Neutrophil (primary cell): ENCODE data around the gene GPR33.
A peak's percentile ranks its signal among the peaks of the same experiment; 100 is the strongest.

Experiments
- H3K27ac ChIP-seq: fragments of 200-600 bp; sonication (generic); 2 replicates; pipeline ENCODE4 v1.5.1; 2016; ENCODE audit warnings: mild to moderate bottlenecking, moderate library complexity
- H3K27me3 ChIP-seq: fragments of 200-600 bp; sonication (generic); 2 replicates; pipeline ENCODE4 v1.6.0; 2016; ENCODE audit warnings: mild to moderate bottlenecking
- H3K36me3 ChIP-seq: fragments of 200-600 bp; sonication (generic); 2 replicates; pipeline ENCODE4 v1.5.1; 2017
- H3K4me1 ChIP-seq, 2 experiments: fragments of 200-600 bp in 1 of 2; sonication (generic) in 1 of 2; 1 replicate in 1 of 2; 2 replicates in 1 of 2; pipeline versions ENCODE4 v1.5.1 to v1.6.1; 2013 to 2016; ENCODE audit warnings: low read depth in 1 of 2, low read length in 1 of 2, mild to moderate bottlenecking in 1 of 2, moderate library complexity in 1 of 2; ENCODE audit not compliant: control insufficient read depth in 1 of 2, insufficient read depth in 1 of 2
- H3K4me3 ChIP-seq, 2 experiments: fragments of 200-600 bp in 1 of 2; sonication (generic) in 1 of 2; 1 replicate in 1 of 2; 2 replicates in 1 of 2; pipeline ENCODE4 v1.5.1; 2013 to 2016; ENCODE audit warnings: low read depth in 1 of 2, low read length in 1 of 2, mild to moderate bottlenecking in 1 of 2, moderate library complexity in 1 of 2
- H3K9me3 ChIP-seq: fragments of 200-600 bp; sonication (generic); 2 replicates; pipeline ENCODE4 v1.5.1; 2016
- TF ChIP-seq, protein P1 (sequence below): fragments of 200-600 bp; sonication (generic); IDR thresholded peaks from 2 replicates; pipeline ENCODE4 v1.5.1; 2016; ENCODE audit warnings: antibody characterized with exemption

GPR33 gene

DNA sequence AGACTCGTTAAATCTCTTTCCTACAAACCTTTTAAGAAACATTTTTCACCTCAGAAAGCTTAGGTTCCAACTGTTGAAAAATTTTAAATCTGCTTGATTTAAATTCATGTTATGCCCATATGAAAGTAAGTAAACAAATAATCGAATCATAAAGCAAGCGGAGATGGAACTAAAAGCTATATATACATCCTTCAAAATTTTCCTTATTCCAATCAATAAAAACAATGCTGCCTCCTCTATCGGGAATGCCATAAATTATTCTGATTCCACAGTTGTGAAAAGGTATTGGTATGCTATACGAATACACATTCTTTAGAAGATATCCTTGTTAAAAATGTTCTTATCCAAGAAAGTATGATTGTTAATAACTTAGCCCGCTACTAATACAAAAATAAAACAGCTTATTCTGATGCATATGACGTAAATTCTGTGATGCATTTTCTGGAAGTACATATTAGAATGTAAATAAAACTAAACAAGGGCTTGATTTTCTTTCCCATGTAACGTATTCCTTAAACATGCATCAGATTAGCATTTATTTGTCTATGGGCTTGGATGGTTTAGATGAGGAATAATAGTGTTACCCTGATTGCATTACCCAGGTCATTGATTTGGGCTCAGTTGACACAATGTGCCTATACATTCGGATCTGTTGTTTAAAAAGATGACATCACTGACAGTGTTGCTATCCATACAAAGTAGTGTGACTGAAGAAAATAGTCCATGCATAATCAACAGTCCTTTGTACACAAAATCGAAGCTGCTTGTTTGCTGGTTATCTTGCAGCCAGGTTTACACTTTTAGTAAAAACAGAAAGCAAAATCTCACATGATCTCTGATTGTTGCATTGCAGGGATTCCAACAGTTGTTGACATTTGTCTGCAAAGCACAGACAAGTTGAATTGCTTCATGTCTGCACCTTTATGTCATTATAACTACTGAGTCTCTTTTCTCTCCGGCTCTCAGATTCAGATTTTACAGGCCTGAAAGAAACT lies 29.9 kb downstream of the GPR33 start:
- H3K36me3 ChIP-seq, result no peaks in the 10 kb centered on the region
- peak overlapping the region; percentile 66 for H3K27ac ChIP-seq
- no peaks in the 10 kb centered on the region for H3K27me3 ChIP-seq
- peaks cover 19 to 22% of the 10 kb centered on the region in 2 experiments for H3K4me1 ChIP-seq
- TF ChIP-seq, protein P1, sequence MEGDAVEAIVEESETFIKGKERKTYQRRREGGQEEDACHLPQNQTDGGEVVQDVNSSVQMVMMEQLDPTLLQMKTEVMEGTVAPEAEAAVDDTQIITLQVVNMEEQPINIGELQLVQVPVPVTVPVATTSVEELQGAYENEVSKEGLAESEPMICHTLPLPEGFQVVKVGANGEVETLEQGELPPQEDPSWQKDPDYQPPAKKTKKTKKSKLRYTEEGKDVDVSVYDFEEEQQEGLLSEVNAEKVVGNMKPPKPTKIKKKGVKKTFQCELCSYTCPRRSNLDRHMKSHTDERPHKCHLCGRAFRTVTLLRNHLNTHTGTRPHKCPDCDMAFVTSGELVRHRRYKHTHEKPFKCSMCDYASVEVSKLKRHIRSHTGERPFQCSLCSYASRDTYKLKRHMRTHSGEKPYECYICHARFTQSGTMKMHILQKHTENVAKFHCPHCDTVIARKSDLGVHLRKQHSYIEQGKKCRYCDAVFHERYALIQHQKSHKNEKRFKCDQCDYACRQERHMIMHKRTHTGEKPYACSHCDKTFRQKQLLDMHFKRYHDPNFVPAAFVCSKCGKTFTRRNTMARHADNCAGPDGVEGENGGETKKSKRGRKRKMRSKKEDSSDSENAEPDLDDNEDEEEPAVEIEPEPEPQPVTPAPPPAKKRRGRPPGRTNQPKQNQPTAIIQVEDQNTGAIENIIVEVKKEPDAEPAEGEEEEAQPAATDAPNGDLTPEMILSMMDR, result no peak
- peak overlapping the region; percentile 75 to 85 for H3K4me3 ChIP-seq
- H3K9me3 ChIP-seq, result no peaks in the 10 kb centered on the region

DNA sequence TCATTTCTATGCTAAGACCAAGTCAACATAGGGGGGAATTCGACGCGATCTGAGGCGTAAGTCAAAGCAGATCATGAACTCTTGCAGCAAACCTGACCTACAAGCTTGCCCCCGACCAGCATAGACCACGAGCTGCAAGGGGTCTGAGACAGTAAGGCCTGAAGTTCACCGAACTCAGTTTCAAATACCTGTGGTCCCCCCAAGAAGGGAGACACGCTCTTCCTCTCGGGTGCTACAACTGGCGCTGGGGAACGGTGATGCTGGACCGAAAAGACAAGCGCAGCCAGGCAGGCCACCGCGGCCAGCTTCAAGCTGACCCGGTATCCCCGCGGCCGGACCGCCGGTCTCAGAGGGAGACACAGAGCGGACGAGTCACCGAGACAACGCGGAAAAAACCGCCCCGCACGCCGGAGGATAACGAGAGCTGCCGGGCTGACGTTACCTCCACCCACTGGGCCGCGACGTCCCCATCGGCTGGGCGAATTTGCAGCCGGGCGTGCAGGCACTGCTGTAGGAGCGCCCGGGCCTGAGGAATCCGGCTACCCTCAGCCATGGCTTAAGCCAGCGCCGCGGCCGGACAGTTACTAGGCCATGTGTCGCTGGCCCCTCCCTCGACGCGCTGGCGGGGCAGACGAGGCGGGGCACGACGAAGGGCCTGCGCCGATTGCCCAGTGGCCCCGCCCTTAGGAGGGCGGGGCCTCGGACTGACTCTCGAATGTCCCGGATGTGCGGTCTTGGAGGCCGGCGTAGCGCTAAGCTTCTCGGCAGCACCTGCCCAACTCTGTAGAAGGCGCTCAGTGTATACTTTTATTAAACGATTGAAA lies 30.8 kb downstream of the GPR33 start, which contains the start of gene DTD2:
Gene DTD2, minus strand, starts transcription at position 666 of the 824 bp plus-strand sequence. Its CDS starts 113 bp downstream, at position 553.
- Histone ChIP-seq H3K9me3 (no peaks in the 10 kb centered on the region), H3K36me3 (no peaks in the 10 kb centered on the region), H3K27me3 (no peaks in the 10 kb centered on the region), H3K27ac (peak within 1 kb of the TSS; percentile 66), H3K4me1 (peaks cover 19 to 22% of the 10 kb centered on the region in 2 experiments), H3K4me3 (peak within 1 kb of the TSS; percentile 75 to 85)
- TF ChIP-seq, protein P1, result peak; percentile 41

DNA sequence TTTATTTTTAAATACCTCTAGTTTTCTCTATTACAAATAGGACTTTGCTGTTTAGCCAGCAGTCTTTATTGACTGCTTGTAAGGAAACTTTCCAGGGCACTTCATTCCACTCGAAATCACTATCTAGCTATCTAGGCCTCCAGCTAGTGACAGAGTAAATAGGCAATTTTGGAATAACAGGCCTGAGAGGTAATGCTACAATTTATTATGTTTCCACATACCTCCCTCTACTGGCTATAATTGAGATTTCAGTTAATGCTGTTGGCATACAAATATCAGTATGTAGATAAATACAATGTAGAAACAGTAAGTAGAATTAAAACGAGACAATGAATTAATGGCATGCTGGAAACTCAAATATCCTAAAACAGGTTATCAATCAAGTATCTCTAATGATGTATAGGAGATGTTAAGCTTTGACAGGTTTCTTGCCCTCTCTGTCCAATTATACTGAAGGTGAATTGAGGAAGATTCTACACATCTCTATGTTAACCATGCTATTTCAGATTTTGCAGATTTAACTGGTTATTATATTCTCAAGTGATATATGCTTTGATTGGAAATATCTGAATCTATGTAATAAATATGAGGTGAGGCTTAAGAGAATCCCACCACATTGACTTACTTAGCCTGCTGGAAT lies 37.7 kb downstream of the GPR33 start:
- H3K4me1 ChIP-seq, result no peaks in the 10 kb centered on the region
- no peaks in the 10 kb centered on the region for H3K27me3 ChIP-seq
- H3K4me3 ChIP-seq, result no peak overlapping the region
- H3K27ac ChIP-seq, result no peak overlapping the region
- H3K36me3 ChIP-seq, result no peaks in the 10 kb centered on the region
- H3K9me3 ChIP-seq, result no peaks in the 10 kb centered on the region
- TF ChIP-seq, protein P1, result no peak

DNA sequence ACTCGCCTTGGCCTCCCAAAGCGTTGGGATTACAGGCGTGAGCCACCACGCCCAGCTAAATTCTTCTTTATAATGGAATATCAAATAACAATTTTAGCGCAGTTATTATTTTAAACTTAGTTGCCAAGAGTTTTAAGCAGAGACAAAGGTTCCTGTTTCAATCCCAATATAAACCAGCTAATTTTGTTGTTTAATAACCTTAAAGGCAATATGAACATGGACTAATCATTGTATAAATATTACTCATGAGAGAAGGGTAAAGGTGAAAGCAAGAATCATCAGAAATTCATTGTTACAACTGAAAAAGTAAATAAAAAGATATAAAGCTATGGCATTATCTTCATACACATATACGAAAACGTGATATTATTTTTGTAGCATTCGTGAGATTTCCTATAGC lies 38.7 kb downstream of the GPR33 start:
- Histone ChIP-seq H3K36me3 (no peaks in the 10 kb centered on the region), H3K4me3 (no peak overlapping the region), H3K27ac (no peak overlapping the region), H3K27me3 (no peaks in the 10 kb centered on the region), H3K4me1 (no peaks in the 10 kb centered on the region), H3K9me3 (no peaks in the 10 kb centered on the region)
- TF ChIP-seq, protein P1, result no peak

DNA sequence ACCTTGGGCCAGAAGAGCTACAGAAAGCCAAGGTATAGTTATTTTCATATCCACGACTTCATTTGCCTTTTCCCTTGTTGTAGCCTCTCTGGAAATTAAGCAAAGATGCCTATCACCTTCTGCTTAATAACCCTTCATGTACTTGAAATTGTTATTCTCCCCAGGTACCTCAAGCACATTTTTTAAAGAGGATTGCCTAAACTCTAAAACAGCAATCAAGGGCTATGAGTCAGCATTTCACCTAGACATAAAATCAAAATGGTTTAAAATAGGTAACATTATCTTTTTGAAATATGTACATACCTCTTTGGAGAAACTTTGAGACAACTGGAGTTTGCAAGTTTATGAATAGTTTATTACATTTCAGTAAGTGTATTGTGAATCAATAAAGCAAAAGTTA lies 42.1 kb downstream of the GPR33 start:
- Histone ChIP-seq H3K4me1 (no peaks in the 10 kb centered on the region), H3K27ac (no peak overlapping the region), H3K27me3 (no peaks in the 10 kb centered on the region), H3K9me3 (no peaks in the 10 kb centered on the region), H3K36me3 (no peaks in the 10 kb centered on the region), H3K4me3 (no peak overlapping the region)
- TF ChIP-seq, protein P1, result no peak
